OCI-LY7 (cell line): ENCODE measurements around the gene TSPAN5. TPM values are rescaled to one million over a fixed set of nuclear protein-coding genes. Genes with fewer than 3 reads are reported as not detected.

Source experiments
- BruUV-seq: library from RNA; stranded (reverse); fragments of 400-500 nt; replicated peaks from 2 replicates; lab custom pipeline; 2021; lab: Mats Ljungman, UMichigan
- CTCF ChIA-PET: fragments of 300-600 bp; sonication (Branson Sonifier 250); formaldehyde crosslinking; loops from one replicate; lab custom pipeline; 2022; ENCODE audit warnings: antibody characterized with exemption; ENCODE audit not compliant: unreplicated experiment; lab: Charles Lee
- POLR2A ChIA-PET: fragments of 300-600 bp; sonication (Branson Sonifier 250); formaldehyde crosslinking; loops from one replicate; lab custom pipeline; 2022; ENCODE audit warnings: antibody characterized with exemption; lab: Charles Lee
- DNase-seq: peaks from one replicate; pipeline ENCODE4 v3.0.0-alpha.2; 2015; ENCODE audit warnings: low spot score
- H2AFZ ChIP-seq: fragments of 200-600 bp; sonication (generic), shearing (Covaris generic); 2 replicates; pipeline ENCODE4 v1.6.1; 2014; ENCODE audit warnings: mild to moderate bottlenecking, antibody characterized with exemption, low read length, moderate library complexity
- H3K27ac ChIP-seq: fragments of 200-600 bp; sonication (generic); 2 replicates; pipeline ENCODE4 v1.5.1; 2014; ENCODE audit warnings: mixed run types, low read depth, mild to moderate bottlenecking, moderate library complexity, low read length, inconsistent platforms; ENCODE audit not compliant: poor library complexity, severe bottlenecking
- H3K36me3 ChIP-seq: fragments of 200-600 bp; sonication (generic); 2 replicates; pipeline ENCODE4 v1.6.1; 2014; ENCODE audit warnings: mild to moderate bottlenecking, antibody characterized with exemption, low read length, moderate library complexity, mixed read lengths; ENCODE audit not compliant: insufficient read depth
- H3K4me1 ChIP-seq: fragments of 200-600 bp; sonication (generic); 2 replicates; pipeline ENCODE4 v1.5.1; 2014; ENCODE audit warnings: mild to moderate bottlenecking, low read length; ENCODE audit not compliant: insufficient read depth, poor library complexity, severe bottlenecking
- H3K4me2 ChIP-seq: fragments of 200-600 bp; sonication (generic); 2 replicates; pipeline ENCODE4 v1.6.1; 2014; ENCODE audit warnings: mild to moderate bottlenecking, low read length
- H3K4me3 ChIP-seq: fragments of 200-600 bp; sonication (generic); 2 replicates; pipeline ENCODE4 v1.5.1; 2014; ENCODE audit warnings: mild to moderate bottlenecking, low read depth, low read length; ENCODE audit not compliant: poor library complexity, severe bottlenecking
- H3K79me2 ChIP-seq: fragments of 200-600 bp; sonication (generic); 2 replicates; pipeline ENCODE4 v1.6.1; 2016; ENCODE audit warnings: low read depth, mild to moderate bottlenecking, low read length, moderate library complexity, mixed read lengths; ENCODE audit not compliant: insufficient read depth
- H3K9me2 ChIP-seq: fragments of 200-600 bp; sonication (generic); 2 replicates; pipeline ENCODE4 v1.6.1; 2016; ENCODE audit warnings: mild to moderate bottlenecking, low read length, mixed read lengths; ENCODE audit not compliant: insufficient read depth
- H3K9me3 ChIP-seq: fragments of 200-600 bp; sonication (generic); 2 replicates; pipeline ENCODE4 v1.6.1; 2014; ENCODE audit warnings: mild to moderate bottlenecking, mixed run types, low read length, mixed read lengths
- H4K20me1 ChIP-seq: fragments of 200-600 bp; sonication (generic); 2 replicates; pipeline ENCODE4 v1.6.1; 2014; ENCODE audit warnings: mild to moderate bottlenecking, antibody characterized with exemption, low read length, moderate library complexity, mixed read lengths; ENCODE audit not compliant: insufficient read depth
- EZH2phosphoT487 ChIP-seq: fragments of 200-600 bp; sonication (generic); IDR thresholded peaks from 2 replicates; pipeline ENCODE4 v1.6.1; 2018; ENCODE audit warnings: low read depth, borderline replicate concordance, mild to moderate bottlenecking, mixed run types, antibody characterized with exemption, low read length, moderate library complexity, mixed read lengths
- intact Hi-C: fragments of 100-400 bp; cut with micrococcal nuclease; formaldehyde crosslinking; loops from one replicate; pipeline ENCODE4 v1.10.0; 2022; ENCODE audit not compliant: unreplicated experiment
- total RNA-seq, 2 experiments: library from RNA; depleted of rRNA in 1 of 2; stranded (reverse); fragments of >200 nt in 1 of 2; shearing (Covaris generic) in 1 of 2; gene quantifications; 2 replicates each; pipeline ENCODE4 v1.2.3, GENCODE V29; 2014 to 2022
- TF ChIP-seq, protein P1 (sequence below): fragments of 200-600 bp; sonication (generic); conservative IDR thresholded peaks from 2 replicates; pipeline ENCODE4 v1.5.1; 2014; ENCODE audit warnings: mild to moderate bottlenecking, antibody characterized with exemption, low read length, moderate library complexity, mixed read lengths

TSPAN5 gene
- total RNA-seq, 2 experiments from 2014 or later: not detected

DNA sequence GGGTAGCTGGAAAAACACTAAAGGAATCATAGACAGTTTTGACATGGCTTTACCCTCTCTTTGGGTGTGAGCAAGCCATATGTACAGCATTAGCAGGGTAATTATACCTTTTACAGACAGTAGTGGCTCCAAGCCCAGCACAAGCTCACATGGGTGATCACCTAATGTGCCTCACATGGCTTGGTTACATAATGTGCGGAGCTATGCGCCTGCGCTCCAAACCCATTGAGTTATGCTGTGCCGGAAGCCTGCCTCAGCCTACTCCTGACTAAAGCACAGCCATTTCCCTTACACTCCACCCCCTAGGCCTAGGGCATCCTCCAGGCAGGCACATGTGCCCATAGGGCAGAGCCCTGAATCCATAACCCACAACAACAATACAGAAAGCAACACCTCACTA lies 6.5 kb upstream of the TSPAN5 start:
- BruUV-seq: no TSS peak
- Histone ChIP-seq H3K4me3 (no peak overlapping the region), H3K27ac (no peak overlapping the region), H4K20me1 (no peaks in the 10 kb centered on the region), H3K4me1 (no peaks in the 10 kb centered on the region), H2AFZ (no peak overlapping the region), H3K9me3 (no peaks in the 10 kb centered on the region), H3K36me3 (no peaks in the 10 kb centered on the region), H3K79me2 (no peaks in the 10 kb centered on the region), H3K9me2 (no peaks in the 10 kb centered on the region), H3K4me2 (no peak overlapping the region)
- POLR2A ChIA-PET: interaction anchor here (0.7 kb wide), 2 partner anchors 113 to 1201 kb away, joined by 3 read pairs; no protein-coding TSS in a partner anchor
- intact Hi-C loops: no loop called here
- peak; percentile 52 for DNase-seq
- TF ChIP-seq, protein P1, sequence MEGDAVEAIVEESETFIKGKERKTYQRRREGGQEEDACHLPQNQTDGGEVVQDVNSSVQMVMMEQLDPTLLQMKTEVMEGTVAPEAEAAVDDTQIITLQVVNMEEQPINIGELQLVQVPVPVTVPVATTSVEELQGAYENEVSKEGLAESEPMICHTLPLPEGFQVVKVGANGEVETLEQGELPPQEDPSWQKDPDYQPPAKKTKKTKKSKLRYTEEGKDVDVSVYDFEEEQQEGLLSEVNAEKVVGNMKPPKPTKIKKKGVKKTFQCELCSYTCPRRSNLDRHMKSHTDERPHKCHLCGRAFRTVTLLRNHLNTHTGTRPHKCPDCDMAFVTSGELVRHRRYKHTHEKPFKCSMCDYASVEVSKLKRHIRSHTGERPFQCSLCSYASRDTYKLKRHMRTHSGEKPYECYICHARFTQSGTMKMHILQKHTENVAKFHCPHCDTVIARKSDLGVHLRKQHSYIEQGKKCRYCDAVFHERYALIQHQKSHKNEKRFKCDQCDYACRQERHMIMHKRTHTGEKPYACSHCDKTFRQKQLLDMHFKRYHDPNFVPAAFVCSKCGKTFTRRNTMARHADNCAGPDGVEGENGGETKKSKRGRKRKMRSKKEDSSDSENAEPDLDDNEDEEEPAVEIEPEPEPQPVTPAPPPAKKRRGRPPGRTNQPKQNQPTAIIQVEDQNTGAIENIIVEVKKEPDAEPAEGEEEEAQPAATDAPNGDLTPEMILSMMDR: no peak
- TF ChIP-seq EZH2phosphoT487: no peak
- CTCF ChIA-PET: no interaction called here

DNA sequence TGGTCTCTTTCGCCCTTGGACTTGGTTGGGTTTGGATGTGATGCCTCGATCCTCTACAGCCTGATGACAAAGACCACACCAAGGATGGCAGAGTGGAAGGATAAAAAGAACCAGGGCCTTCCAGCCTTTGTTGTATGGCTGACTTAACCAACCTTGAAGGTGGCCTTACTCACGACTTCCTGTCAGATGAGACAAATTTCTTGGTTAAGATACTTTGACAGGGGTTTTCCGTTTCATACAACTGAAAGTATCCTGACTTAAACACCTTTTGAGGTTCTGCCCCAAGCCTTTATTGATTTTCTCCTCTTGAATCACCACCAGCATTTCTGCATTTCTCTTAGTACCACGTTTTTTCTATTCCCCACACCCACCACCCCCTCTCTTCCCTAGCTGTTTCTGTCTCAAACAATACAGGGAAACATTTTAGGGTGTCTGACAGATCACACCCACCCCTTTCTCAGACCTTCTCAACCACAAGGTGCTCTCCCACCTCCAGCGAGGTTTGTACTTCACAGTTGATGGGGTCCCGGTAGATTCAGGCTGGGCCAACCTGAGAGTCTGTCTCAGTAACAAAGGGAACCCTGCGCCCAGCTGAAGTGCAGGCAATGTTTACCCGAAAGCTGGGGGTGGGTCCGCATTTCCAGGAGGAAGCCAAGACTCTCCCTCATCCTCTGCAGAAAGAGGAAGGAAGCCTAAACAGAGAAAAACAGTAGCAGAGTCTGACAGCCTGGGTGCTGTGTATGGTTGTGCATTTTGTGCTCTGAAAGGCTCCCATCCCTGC lies 5.0 kb upstream of the TSPAN5 start:
- TF ChIP-seq EZH2phosphoT487: no peak
- TF ChIP-seq, protein P1: no peak
- BruUV-seq: no TSS peak
- DNase-seq: no peak
- H3K4me1 ChIP-seq: no peaks in the 10 kb centered on the region
- H3K27ac ChIP-seq: no peak overlapping the region
- H3K4me3 ChIP-seq: no peak overlapping the region
- intact Hi-C loops: no loop called here
- no peaks in the 10 kb centered on the region for H3K79me2 ChIP-seq
- H2AFZ ChIP-seq: no peak overlapping the region
- H3K9me3 ChIP-seq: no peaks in the 10 kb centered on the region
- POLR2A ChIA-PET: interaction anchor here (0.7 kb wide), 1 partner anchor 746 kb away, joined by 3 read pairs; no protein-coding TSS in a partner anchor
- CTCF ChIA-PET: no interaction called here
- H3K36me3 ChIP-seq: no peaks in the 10 kb centered on the region
- no peaks in the 10 kb centered on the region for H4K20me1 ChIP-seq
- no peaks in the 10 kb centered on the region for H3K9me2 ChIP-seq
- H3K4me2 ChIP-seq: no peak overlapping the region
